ENCODE measurements around the gene PSG3. TPM values are rescaled to one million over a fixed set of nuclear protein-coding genes. Genes with fewer than 3 reads are reported as not detected.
"Not testable (repeated sequence)": the region's sequence is repeated elsewhere in the genome, so short reads cannot be mapped to it uniquely, and the experiment has no call there.

Gene PSG3
- under 1 TPM in 2 of 3 donors, not detected in 1; 0.21 to 0.46 TPM for polyA plus RNA-seq (ENCODE audit: insufficient read length in 3 of 3)

- DNase-seq (ENCODE audit: low read depth in 3 of 3, low spot score in 2 of 3) = not testable (repeated sequence)
Measured at GRCh38 chr19:42740381-42740780, at the start of gene PSG3. Gene PSG3, minus strand, starts transcription at chr19:42740481. Its CDS starts 97 bp downstream, at chr19:42740384.

- not testable (repeated sequence) for DNase-seq (ENCODE audit: low read depth in 3 of 3, low spot score in 2 of 3)
Measured at GRCh38 chr19:42788766-42789165, 48.5 kb upstream of the PSG3 start.

GRCh38 chr19:42787766-42788165 lies 47.5 kb upstream of the PSG3 start:
- not testable (repeated sequence) for DNase-seq (ENCODE audit: low read depth in 3 of 3, low spot score in 2 of 3)

GRCh38 chr19:42776750-42777612 lies 36.7 kb upstream of the PSG3 start:
- DNase-seq (ENCODE audit: low read depth in 3 of 3, low spot score in 2 of 3) = peak; percentile 6 to 30 (median 15)

- DNase-seq (ENCODE audit: low read depth in 3 of 3, low spot score in 2 of 3) = not testable (repeated sequence)
Measured at GRCh38 chr19:42774510-42775158, 34.4 kb upstream of the PSG3 start.

GRCh38 chr19:42767319-42767718 lies 27.0 kb upstream of the PSG3 start:
- DNase-seq (ENCODE audit: low read depth in 3 of 3, low spot score in 2 of 3) = not testable (repeated sequence)

- DNase-seq (ENCODE audit: low read depth in 3 of 3, low spot score in 2 of 3) = not testable (repeated sequence)
Measured at GRCh38 chr19:42766871-42767270, 26.6 kb upstream of the PSG3 start.

GRCh38 chr19:42764836-42765235 lies 24.6 kb upstream of the PSG3 start:
- no peak for DNase-seq (ENCODE audit: low read depth in 3 of 3, low spot score in 2 of 3)

- no peak for DNase-seq (ENCODE audit: low read depth in 3 of 3, low spot score in 2 of 3)
Measured at GRCh38 chr19:42762789-42763188, 22.5 kb upstream of the PSG3 start.

- not testable (repeated sequence) for DNase-seq (ENCODE audit: low read depth in 3 of 3, low spot score in 2 of 3)
Measured at GRCh38 chr19:42761924-42762295, 21.6 kb upstream of the PSG3 start.

GRCh38 chr19:42760954-42761923 lies 21.0 kb upstream of the PSG3 start:
- not testable (repeated sequence) for DNase-seq (ENCODE audit: low read depth in 3 of 3, low spot score in 2 of 3)

- DNase-seq (ENCODE audit: low read depth in 3 of 3, low spot score in 2 of 3) = not testable (repeated sequence)
Measured at GRCh38 chr19:42758667-42759066, 18.4 kb upstream of the PSG3 start.

GRCh38 chr19:42752246-42752645 lies 12.0 kb upstream of the PSG3 start:
- DNase-seq (ENCODE audit: low read depth in 3 of 3, low spot score in 2 of 3) = not testable (repeated sequence)

- not testable (repeated sequence) for DNase-seq (ENCODE audit: low read depth in 3 of 3, low spot score in 2 of 3)
Measured at GRCh38 chr19:42741726-42742607, 1.7 kb upstream of the PSG3 start.

- DNase-seq (ENCODE audit: low read depth in 3 of 3, low spot score in 2 of 3) = not testable (repeated sequence)
Measured at GRCh38 chr19:42737581-42738011, 2.7 kb downstream of the PSG3 start.

GRCh38 chr19:42728341-42728740 lies 11.9 kb downstream of the PSG3 start:
- not testable (repeated sequence) for DNase-seq (ENCODE audit: low read depth in 3 of 3, low spot score in 2 of 3)

GRCh38 chr19:42714000-42714399 lies 26.3 kb downstream of the PSG3 start:
- DNase-seq (ENCODE audit: low read depth in 3 of 3, low spot score in 2 of 3) = not testable (repeated sequence)

GRCh38 chr19:42712753-42713152 lies 27.5 kb downstream of the PSG3 start:
- not testable (repeated sequence) for DNase-seq (ENCODE audit: low read depth in 3 of 3, low spot score in 2 of 3)

- not testable (repeated sequence) for DNase-seq (ENCODE audit: low read depth in 3 of 3, low spot score in 2 of 3)
Measured at GRCh38 chr19:42710986-42711385, 29.3 kb downstream of the PSG3 start.

All from right renal cortex interstitium (tissue), 3 donors.